G401 (cell line): ENCODE results near the gene MC2R. TPM values are rescaled to one million over a fixed set of nuclear protein-coding genes. Genes with fewer than 3 reads are reported as not detected.
"Not testable (repeated sequence)": the region's sequence is repeated elsewhere in the genome, so short reads cannot be mapped to it uniquely, and the experiment has no call there.

Experiments used
- DNase-seq: peaks from one replicate; pipeline ENCODE4 v3.0.0-alpha.2; 2015; ENCODE audit warnings: low spot score
- in situ Hi-C: cut with HindIII; loops from 2 replicates; pipeline ENCODE4 v1.10.0; 2016; ENCODE audit warnings: low sequenced_read_pairs, mixed read lengths
- total RNA-seq: library from RNA; depleted of rRNA; stranded (reverse); fragments of >200 nt; shearing (Covaris generic); gene quantifications from 2 replicates; pipeline ENCODE4 v1.2.3, GENCODE V29; 2014

Gene MC2R
- total RNA-seq, 1 experiment from 2014 or later: not detected

GRCh38 chr18:13895505-13896033, 19.8 kb downstream of the MC2R start:
- in situ Hi-C loops: no loop called here
- DNase-seq: no peak

- in situ Hi-C loops: no loop called here
- DNase-seq: no peak
These were observed 20.8 kb downstream of the MC2R start for GRCh38 chr18:13894531-13894930.

- DNase-seq: no peak
- in situ Hi-C loops: no loop called here
These were observed 21.9 kb downstream of the MC2R start for GRCh38 chr18:13893418-13893760.

- no peak for DNase-seq
- in situ Hi-C loops: no loop called here
These were observed 23.2 kb downstream of the MC2R start for GRCh38 chr18:13892098-13892497.

- no peak for DNase-seq
- in situ Hi-C loops: no loop called here
These were observed 24.5 kb downstream of the MC2R start for GRCh38 chr18:13890761-13891361.

- DNase-seq: no peak
- in situ Hi-C loops: no loop called here
These were observed 25.7 kb downstream of the MC2R start for GRCh38 chr18:13889671-13890070.

GRCh38 chr18:13888191-13888716, 27.1 kb downstream of the MC2R start:
- in situ Hi-C loops: no loop called here
- DNase-seq: no peak

GRCh38 chr18:13885009-13885408, 30.3 kb downstream of the MC2R start:
- in situ Hi-C loops: no loop called here
- DNase-seq: no peak

- in situ Hi-C loops: no loop called here
- DNase-seq: no peak
These were observed 35.4 kb downstream of the MC2R start for GRCh38 chr18:13879937-13880336.

- in situ Hi-C loops: no loop called here
- no peak for DNase-seq
These were observed 35.8 kb downstream of the MC2R start for GRCh38 chr18:13879492-13879891.

- no peak for DNase-seq
- in situ Hi-C loops: no loop called here
These were observed 36.5 kb downstream of the MC2R start for GRCh38 chr18:13878857-13879256.

GRCh38 chr18:13877157-13877556, 38.2 kb downstream of the MC2R start:
- DNase-seq: no peak
- in situ Hi-C loops: no loop called here

GRCh38 chr18:13874558-13874957, 40.8 kb downstream of the MC2R start:
- no peak for DNase-seq

GRCh38 chr18:13872932-13873331, 42.4 kb downstream of the MC2R start:
- no peak for DNase-seq
- in situ Hi-C loops: loop anchor here (25.0 kb wide), 1 partner anchor 139 kb away; no protein-coding TSS in a partner anchor

More at GRCh38 chr18:13874558-13874957, 40.8 kb downstream of the MC2R start:
- in situ Hi-C loops: loop anchor here (25.0 kb wide), 1 partner anchor 138 kb away; no protein-coding TSS in a partner anchor

- in situ Hi-C loops: loop anchor here (25.0 kb wide), 1 partner anchor 140 kb away; no protein-coding TSS in a partner anchor
These were observed 43.0 kb downstream of the MC2R start for GRCh38 chr18:13872373-13872772.

GRCh38 chr18:13871701-13872100, 43.6 kb downstream of the MC2R start:
- peak; percentile 87 for DNase-seq
- in situ Hi-C loops: loop anchor here (25.0 kb wide), 1 partner anchor 141 kb away; no protein-coding TSS in a partner anchor

More at GRCh38 chr18:13872373-13872772, 43.0 kb downstream of the MC2R start:
- no peak for DNase-seq

- peak; percentile 77 for DNase-seq
- in situ Hi-C loops: loop anchor here (25.0 kb wide), 1 partner anchor 144 kb away; no protein-coding TSS in a partner anchor
These were observed 46.6 kb downstream of the MC2R start for GRCh38 chr18:13868501-13869271.

GRCh38 chr18:13862898-13863297, 52.4 kb downstream of the MC2R start:
- DNase-seq: not testable (repeated sequence)
- in situ Hi-C loops: loop anchor here (25.0 kb wide), 1 partner anchor 149 kb away; no protein-coding TSS in a partner anchor

GRCh38 chr18:13849791-13850190, 65.5 kb downstream of the MC2R start:
- in situ Hi-C loops: loop anchor here (25.0 kb wide), 1 partner anchor 163 kb away; no protein-coding TSS in a partner anchor

GRCh38 chr18:13836559-13836958, 78.8 kb downstream of the MC2R start:
- in situ Hi-C loops: no loop called here
- no peak for DNase-seq

More at GRCh38 chr18:13849791-13850190, 65.5 kb downstream of the MC2R start:
- DNase-seq: no peak
